PFSK-1 (cell line): ENCODE data around the gene RAN.

ENCODE experiments used
- FOXP2 ChIP-seq: optimal IDR thresholded peaks from 2 replicates; pipeline ENCODE3; 2011; ENCODE audit warnings: borderline replicate concordance, control low read depth, inconsistent platforms; ENCODE audit not compliant: insufficient read depth; ENCODE audit errors: extremely low read length, extremely low read depth
- POLR2AphosphoS5 ChIP-seq: IDR thresholded peaks from 2 replicates; pipeline ENCODE4 v1.6.1; 2012; ENCODE audit warnings: low read depth, mild to moderate bottlenecking, control low read depth, low read length, moderate library complexity
- REST ChIP-seq, 2 experiments: IDR thresholded peaks; 2 replicates each; pipeline versions ENCODE4 v1.6.1 to v1.8.0; 2011 to 2012; ENCODE audit warnings: low read depth in 2 of 2, low read length in 2 of 2, control low read depth in 1 of 2, inconsistent platforms in 1 of 2, mild to moderate bottlenecking in 1 of 2, moderate library complexity in 1 of 2; ENCODE audit not compliant: insufficient read depth in 1 of 2
- SIN3A ChIP-seq: IDR thresholded peaks from 2 replicates; pipeline ENCODE4 v1.6.1; 2012; ENCODE audit warnings: mild to moderate bottlenecking, low read length, moderate library complexity, borderline replicate concordance; ENCODE audit not compliant: insufficient read depth
- TAF1 ChIP-seq: IDR thresholded peaks from 2 replicates; pipeline ENCODE4 v1.6.1; 2012; ENCODE audit warnings: low read length, control low read depth, borderline replicate concordance; ENCODE audit not compliant: insufficient read depth

GRCh38 chr12:130868412-130868811 lies 3.5 kb upstream of the RAN start:
- no peak for TF ChIP-seq FOXP2
- no peak for TF ChIP-seq POLR2AphosphoS5
- TF ChIP-seq SIN3A: no peak
- no peak for TF ChIP-seq TAF1
- no peak for TF ChIP-seq REST (IDR thresholded peaks at IDR 0.05; ENCODE audit: insufficient read depth in 1 of 2, low read depth in 2 of 2, low read length in 2 of 2)
